Activated T-helper 1 cell treated with anti-CD3 and anti-CD28 coated beads, Interleukin-2, amount 50 U/mL, for 16 hours (primary cell): ENCODE data around the gene UNC93A.
"Not testable (repeated sequence)": the region's sequence is repeated elsewhere in the genome, so short reads cannot be mapped to it uniquely, and the experiment has no call there.

Experiments used
- DNase-seq, 2 donors: peaks; one replicate each; pipeline ENCODE4 v3.0.0-alpha.2; 2020; ENCODE audit warnings: low read depth in 1 of 2, low spot score in 1 of 2

Gene UNC93A

DNA sequence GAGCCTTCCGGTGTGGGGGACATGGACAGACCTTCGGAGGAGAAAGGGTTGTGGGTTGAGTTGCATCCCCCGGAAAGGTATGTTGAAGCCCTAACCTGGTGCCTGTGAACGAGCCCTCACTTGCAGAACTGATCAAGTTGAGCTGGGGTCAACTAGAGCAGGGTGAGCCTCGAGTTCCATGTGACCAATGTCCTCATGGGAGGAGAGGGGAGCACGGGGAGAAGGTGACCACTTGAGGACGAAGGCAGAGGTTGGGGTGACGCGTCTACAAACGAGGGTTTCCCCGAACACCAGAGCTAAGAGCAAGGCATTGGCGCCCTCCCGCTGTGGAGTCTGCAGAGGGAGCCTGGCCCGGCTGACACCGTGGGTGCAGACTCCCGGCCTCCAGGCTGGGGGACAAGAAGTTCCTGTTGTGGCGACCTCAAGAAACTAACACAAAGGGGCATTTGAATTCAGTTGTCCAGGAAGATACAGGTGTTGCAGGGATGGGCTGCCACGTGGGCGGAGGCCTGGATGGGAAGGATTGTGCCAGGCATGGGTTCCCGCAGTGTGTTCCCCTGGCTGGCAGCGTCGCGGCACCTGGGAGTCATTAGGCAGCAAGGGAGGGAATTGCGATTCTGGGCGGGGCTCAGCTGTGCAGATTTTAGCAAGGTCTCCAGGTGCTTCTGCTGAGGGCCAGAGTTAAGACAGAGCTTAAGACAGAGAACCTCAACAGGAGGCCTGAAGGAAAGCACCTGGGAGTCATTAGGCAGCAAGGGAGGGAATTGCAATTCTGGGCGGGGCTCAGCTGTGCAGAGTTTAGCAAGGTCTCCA is 20.4 kb upstream of the UNC93A start:
- DNase-seq = no peak

DNA sequence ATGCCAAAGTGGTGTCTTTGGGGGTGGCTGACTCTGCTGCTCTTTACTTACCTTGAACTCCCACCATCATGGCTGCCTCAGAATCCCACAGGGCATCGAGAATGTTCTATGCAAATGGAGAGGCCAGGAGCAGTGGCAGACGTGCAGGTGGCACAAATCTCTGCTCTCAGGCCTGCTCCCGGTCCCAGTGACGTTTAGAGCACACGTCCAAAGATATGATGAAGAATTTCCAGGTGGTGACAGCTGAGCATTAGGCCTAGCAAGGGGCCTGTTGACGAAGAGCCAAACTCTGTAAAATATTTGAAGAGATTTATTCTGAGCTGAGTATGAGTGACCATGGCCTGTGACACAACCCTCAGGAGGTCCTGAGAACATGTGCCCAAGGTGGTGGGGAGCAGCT is 19.0 kb upstream of the UNC93A start:
- DNase-seq = no peak

- DNase-seq = no peak
Observed at GRCh38 chr6:167272696-167273379, 18.3 kb upstream of the UNC93A start.

GRCh38 chr6:167274270-167274669 is 16.8 kb upstream of the UNC93A start:
- DNase-seq = no peak

DNA sequence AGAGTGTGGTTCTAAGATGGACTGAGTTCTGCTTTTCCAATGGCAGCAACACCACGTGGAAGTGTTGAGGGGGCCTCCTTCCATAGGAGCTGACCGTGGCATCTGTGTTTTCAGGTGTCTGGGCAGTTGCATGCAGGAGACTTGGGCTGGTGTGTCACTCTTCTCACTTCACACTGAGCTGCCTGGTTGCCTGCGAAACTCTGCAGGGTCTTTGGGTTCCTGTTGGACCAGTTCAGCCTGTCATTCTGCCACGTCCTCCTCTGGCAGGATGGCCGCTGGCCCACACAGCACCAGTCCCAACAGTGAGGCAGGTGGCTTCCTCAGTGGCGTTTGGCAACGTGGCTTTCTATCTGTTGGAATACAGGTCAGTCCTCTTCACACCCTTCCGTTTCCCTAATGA is 16.1 kb upstream of the UNC93A start:
- no peak for DNase-seq

DNA sequence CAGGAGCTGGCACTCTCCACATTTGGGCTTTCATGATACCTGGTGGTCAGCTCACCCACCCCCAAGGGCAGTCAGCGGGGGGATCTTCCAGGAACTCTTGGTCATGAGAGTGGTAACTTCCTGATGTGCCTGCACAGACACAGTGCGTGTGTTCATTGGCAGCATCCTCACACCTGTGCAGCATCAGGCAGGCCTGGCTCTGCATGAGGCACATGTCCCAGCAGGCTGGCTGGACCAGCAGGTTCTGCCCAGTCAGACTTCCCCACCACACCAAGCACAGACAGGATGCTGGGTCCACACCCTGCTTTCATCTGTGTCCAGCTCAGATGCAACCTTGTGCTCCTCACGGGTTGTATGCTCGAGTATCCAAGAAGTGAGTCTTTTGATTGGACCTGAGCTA is 15.7 kb upstream of the UNC93A start:
- DNase-seq = no peak

DNA sequence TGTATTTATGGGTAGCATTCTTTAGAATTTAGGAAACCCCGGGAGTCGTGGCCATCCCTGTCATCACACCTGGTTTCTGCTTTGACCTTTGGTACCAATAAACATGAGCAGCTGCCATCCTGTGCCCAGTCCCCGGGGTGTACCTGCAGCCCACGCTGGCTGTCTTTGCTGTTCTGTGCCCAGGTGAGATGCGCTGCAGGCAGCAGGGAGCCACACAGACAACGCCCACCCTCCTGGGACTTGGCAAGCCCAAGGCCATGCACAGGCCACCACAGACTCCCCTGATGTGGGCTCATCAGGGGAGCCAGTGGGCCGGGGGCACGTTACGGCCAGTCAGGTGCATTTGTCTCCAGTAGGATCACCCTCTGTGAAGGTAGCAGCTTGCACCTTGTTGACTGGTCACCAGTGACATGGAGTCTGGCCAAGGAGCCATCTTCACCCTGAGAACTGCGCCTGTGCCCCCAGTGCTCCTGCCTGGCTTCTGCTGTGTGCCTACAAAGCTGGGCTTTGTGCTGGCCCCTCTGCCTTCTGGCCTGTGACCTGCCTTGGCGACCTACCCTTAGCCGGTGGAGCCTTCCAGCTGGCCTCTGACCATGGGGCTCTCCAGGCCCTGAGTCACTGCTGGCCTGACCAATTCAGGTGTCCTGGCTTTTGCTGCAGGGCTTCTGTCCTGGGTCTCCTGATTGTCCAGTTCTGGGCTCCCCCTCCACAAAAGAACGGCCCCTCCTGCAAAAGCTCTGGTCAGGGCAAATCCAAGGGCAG is 14.2 kb upstream of the UNC93A start:
- no peak for DNase-seq

- not testable (repeated sequence) for DNase-seq
Observed at GRCh38 chr6:167278173-167278940, 12.8 kb upstream of the UNC93A start.

DNA sequence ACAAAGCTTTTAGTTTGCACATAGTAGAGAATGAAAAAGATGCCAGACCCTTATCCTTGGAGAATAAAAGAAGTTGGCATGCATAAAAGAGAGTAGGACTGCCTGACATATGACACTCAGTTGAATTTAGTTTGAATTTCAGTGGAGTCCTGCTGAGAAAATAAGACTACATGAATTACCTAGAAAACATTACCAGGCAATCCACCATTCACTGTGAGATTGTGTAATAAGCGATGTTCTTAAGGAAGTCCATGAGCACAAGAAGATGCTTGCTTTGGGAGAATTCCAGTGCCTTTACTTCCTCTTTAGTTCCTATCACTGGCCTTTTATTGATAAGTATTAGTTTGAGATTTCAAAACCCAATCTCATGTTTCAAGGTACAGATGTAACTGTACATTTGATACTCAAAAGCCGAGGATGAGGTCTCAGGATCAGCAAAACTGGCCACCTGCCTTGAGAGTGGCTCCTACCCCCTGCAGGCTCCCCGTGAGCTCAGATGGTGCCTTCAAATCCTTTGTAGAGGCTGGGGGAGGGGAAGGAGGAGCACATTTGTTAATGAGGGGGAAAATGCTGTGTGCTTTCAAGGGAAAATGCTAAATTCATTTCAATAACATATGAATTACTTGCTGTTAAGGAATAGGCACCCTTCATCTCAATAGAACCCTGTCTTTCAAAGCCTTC is 11.2 kb upstream of the UNC93A start:
- no peak for DNase-seq

GRCh38 chr6:167280466-167280865 is 10.6 kb upstream of the UNC93A start:
- DNase-seq = not testable (repeated sequence)

DNA sequence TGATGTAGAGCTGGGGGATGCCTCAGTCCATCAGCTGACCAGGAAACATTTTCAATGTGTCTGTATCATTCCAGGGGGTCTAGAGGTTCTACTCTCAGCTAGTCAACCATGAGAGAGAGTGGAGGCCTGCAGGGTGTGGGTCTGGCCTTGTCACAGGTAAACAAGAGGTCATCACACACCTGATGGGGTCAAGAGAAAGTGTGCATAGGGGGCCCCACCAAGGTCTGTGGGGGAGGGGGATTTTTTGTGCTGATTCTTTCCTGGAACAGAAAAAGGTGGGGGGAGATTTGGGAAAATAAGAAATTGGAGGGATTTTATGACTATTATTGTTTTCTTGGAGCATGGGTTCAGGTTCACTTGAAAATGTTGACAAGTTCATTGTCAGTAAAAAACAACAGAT is 8.9 kb upstream of the UNC93A start:
- DNase-seq = no peak

- not testable (repeated sequence) for DNase-seq
Observed at GRCh38 chr6:167284565-167284964, 6.5 kb upstream of the UNC93A start.

GRCh38 chr6:167285077-167285770 is 5.9 kb upstream of the UNC93A start:
- DNase-seq = no peak

DNA sequence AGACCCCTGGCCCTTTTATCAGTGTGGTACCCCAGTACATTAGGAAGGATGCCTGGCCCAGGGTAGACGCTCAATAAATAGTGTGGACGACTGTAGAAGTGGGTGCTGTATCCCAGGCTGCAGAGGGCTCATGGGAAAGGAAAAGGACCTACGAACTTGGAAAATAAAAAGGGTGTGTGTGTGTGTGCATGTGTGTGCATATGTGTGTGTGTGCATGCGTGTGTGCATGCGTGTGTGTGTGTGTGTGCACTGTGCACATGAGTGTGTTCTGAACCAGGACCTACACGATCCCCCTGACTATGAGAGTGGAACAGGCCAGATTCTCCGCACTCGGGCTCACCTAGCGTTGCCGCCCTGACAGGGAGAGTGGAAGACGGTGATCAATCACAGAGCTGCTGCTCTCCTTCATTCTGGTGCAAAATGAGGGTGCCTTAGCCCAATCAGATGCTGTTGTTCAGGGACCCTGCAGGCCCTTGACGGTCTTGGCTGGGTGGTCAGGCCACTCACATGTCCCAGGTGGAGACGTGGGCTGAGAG is 3.5 kb upstream of the UNC93A start:
- no peak for DNase-seq

DNA sequence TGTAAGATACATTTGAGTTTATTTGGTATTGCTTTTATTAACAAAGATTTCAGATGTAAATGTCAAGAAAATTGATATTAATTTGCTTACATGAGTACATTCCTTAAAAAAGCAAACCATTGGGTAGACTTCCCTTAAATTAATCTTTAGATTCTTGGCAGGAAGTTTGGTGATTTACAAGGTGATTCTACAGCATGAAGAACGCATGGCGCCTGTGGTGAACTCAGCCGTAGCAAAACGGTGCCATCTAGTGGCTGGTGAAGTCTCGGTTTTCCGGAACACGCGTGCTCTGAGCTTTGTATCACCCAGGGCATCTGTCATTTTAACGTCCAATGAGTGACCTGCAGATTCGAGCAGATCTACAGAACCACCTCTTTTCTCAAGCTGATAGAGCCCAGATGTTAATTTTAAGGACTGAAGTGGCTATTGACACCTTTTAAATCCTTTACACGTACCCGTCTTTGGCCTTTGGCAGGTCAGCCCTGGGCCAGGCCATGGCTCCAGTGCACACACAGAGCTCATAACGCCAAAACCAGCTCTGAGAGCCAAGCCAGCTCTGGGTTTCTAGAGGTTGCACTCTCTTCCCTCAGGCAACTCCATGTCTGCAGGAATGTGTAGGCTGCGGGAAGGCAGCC is 2.4 kb upstream of the UNC93A start:
- not testable (repeated sequence) for DNase-seq

DNA sequence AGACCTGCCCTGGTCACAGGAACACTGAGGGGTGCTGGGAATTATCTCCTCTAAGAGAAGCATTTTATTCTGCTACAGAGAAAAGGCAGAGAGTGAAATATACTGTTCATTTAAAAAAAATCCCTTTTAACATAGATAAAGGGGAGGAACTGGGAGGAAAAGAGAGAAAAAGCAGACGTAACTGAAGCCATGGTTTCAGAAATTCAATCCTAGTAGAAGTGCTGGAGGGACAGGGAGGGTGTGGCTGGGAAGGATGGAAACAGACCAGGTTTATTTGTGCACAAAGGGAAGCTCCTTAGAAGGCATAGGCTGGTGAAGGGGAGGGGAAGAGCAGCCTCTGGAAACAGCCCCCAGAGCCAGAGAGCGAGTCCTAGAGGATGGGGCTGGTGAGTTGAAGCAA is 1.8 kb upstream of the UNC93A start:
- DNase-seq = not testable (repeated sequence)

- DNase-seq = no peak
Observed at GRCh38 chr6:167291623-167292300, 647 bp downstream of the UNC93A start.

- no peak for DNase-seq
Observed at GRCh38 chr6:167292301-167293087, 1.4 kb downstream of the UNC93A start.
